Stimulated activated naive CD8-positive, alpha-beta T cell treated with anti-CD3 and anti-CD28 coated beads, Interleukin-15, amount 100 ng/mL, for 72 hours (primary cell): ENCODE data around the gene CEP112.

Source experiments
- ATAC-seq: fragments of 150-1000 bp; cut with Tn5 transposase; 2 replicates; pipeline ENCODE4 v1.10.0; 2021; ENCODE audit warnings: mild to moderate bottlenecking, moderate library complexity
- DNase-seq, 2 donors: peaks; one replicate each; pipeline ENCODE4 v3.0.0; 2021 to 2022
- H3K27ac Mint-ChIP-seq, 2 donors: one replicate each; pipeline ENCODE4 v1.8.0; 2022; ENCODE audit warnings: mild to moderate bottlenecking in 2 of 2, mixed read lengths in 2 of 2, moderate library complexity in 2 of 2
- H3K27me3 Mint-ChIP-seq: one replicate; pipeline ENCODE4 v1.8.0; 2022; ENCODE audit warnings: mixed read lengths
- H3K4me1 Mint-ChIP-seq: one replicate; pipeline ENCODE4 v1.8.0; 2022; ENCODE audit warnings: mild to moderate bottlenecking, mixed read lengths
- H3K4me3 Mint-ChIP-seq, 2 donors: one replicate each; pipeline ENCODE4 v1.8.0; 2022; ENCODE audit warnings: mild to moderate bottlenecking in 2 of 2, mixed read lengths in 2 of 2, moderate library complexity in 1 of 2
- H3K9me3 Mint-ChIP-seq, 2 donors: one replicate each; pipeline ENCODE4 v1.8.0; 2022; ENCODE audit warnings: mixed read lengths in 2 of 2

The CEP112 gene

DNA sequence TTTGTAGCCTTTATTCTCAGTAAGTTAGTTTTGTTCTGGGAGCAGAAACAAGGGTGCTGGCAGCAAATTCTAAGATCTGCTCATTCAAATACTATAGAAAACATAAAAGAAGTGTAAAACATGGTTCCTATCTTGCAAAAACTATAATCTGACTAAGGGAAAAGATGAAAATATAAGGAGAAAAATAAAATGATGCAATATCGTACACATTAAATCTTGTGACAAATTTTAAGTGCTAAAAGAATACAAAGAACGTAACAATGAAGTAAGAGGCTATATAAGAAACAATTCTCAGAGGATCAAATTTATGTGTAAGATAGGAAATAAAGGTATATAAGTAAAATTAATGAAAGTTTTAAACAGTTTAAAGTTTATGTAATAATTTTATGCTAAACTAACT, 224.6 kb downstream of the CEP112 start:
- no peak for DNase-seq
- no peak overlapping the region for H3K27ac Mint-ChIP-seq
- no peak for ATAC-seq
- no peak overlapping the region for H3K4me3 Mint-ChIP-seq
- H3K9me3 Mint-ChIP-seq, result peaks cover 7% of the 10 kb centered on the region in 2 donors
- H3K4me1 Mint-ChIP-seq, result no peaks in the 10 kb centered on the region
- no peaks in the 10 kb centered on the region for H3K27me3 Mint-ChIP-seq

DNA sequence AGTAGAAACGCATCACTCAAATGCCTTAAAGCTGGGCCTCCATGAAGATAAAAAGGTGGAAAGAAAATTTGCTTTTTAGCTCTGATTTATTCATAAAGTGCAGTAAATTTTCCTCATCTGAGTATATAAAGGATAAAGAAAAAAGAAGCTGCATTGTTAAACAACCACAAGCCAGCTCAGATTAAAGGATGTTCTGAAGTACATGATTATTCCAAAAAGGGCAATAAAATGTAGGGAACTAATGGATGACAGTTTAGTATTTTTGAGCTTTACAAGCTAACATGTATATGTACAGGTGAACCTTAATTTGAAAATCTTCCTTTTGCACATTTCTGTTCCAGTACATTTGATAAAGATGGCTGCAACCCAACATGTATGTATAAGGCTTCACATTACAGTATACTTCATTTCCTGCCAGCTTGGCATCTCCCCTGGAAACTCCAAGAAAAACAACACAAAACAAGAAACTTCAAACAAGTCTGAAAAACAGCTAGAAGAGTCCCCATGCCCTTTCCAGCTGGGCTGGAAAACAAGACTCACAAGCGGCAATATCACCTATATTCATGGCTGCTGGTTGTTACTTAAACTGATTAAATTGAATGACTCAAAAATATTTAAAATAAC, 225.7 kb downstream of the CEP112 start:
- Mint-ChIP-seq H3K4me3 (no peak overlapping the region), H3K9me3 (peaks cover 8 to 10% of the 10 kb centered on the region in 2 donors), H3K27me3 (no peaks in the 10 kb centered on the region), H3K4me1 (no peaks in the 10 kb centered on the region), H3K27ac (no peak overlapping the region)
- DNase-seq, result no peak
- no peak for ATAC-seq

DNA sequence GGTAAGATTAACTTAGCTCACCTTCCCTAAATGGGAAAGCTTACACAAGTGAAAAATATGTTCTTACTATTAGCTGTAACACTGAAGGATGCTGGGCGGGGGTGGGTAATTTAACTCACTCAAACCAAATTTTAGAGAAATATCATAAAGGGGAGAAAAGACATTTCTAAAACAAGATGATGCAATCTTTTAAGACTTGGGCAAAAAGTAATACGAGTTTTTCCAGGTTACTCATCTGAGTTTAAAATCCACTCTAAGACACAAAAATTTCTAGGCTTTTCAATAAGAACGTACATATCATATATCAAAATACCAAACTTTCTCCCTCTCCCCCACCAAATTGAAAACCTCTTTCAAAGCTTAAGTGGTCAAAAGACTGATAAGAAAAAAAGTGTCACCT, 228.8 kb downstream of the CEP112 start:
- H3K4me1 Mint-ChIP-seq, result no peaks in the 10 kb centered on the region
- H3K4me3 Mint-ChIP-seq, result no peak overlapping the region
- DNase-seq, result no peak
- ATAC-seq, result no peak
- no peak overlapping the region for H3K27ac Mint-ChIP-seq
- no peaks in the 10 kb centered on the region for H3K27me3 Mint-ChIP-seq
- peaks cover 10 to 17% of the 10 kb centered on the region in 2 donors for H3K9me3 Mint-ChIP-seq

DNA sequence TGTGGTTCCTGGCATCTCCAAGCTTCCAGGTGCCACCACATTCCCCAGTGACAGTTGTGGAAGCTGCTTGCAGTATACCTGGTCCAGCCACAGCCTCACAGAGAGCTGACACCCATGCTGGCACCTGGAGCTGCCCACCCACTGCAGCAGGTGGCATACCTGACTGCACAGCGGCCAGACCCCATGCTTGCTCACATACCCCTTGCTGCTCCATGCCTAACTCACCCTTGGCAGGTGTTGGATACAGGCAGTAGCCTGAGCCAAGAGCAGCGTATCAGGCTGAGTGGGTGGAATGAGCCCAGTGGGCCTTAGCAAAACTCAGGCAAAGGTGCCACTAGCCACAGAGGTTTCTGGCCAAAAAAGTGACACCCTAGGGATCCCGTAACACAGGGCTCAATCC, 232.3 kb downstream of the CEP112 start:
- ATAC-seq, result no peak
- H3K27ac Mint-ChIP-seq, result no peak overlapping the region
- H3K9me3 Mint-ChIP-seq, result peaks cover 17 to 21% of the 10 kb centered on the region in 2 donors
- H3K4me3 Mint-ChIP-seq, result no peak overlapping the region
- no peaks in the 10 kb centered on the region for H3K4me1 Mint-ChIP-seq
- H3K27me3 Mint-ChIP-seq, result no peaks in the 10 kb centered on the region
- DNase-seq, result no peak

DNA sequence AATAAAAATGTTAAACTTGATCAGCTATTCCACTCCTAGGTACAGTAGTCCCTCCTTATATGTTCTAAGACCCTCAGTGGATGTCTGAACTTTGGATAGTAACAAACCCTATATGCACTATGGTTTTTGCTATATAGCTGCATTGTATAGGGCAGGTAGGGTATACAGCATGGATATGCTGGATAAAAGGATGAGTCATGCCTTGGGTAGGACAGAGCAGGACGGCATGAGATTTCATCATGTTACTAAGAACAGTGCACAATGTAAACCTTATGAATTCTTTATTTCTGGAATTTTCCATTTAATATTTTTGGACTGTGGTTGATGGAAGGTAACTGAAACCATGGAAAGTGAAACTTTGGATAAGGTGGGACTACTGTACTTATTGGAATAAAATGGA, 235.1 kb downstream of the CEP112 start:
- peaks cover 10 to 17% of the 10 kb centered on the region in 2 donors for H3K9me3 Mint-ChIP-seq
- no peak overlapping the region for H3K4me3 Mint-ChIP-seq
- no peak overlapping the region for H3K27ac Mint-ChIP-seq
- DNase-seq (no peak), ATAC-seq (no peak)
- H3K4me1 Mint-ChIP-seq, result no peaks in the 10 kb centered on the region
- no peaks in the 10 kb centered on the region for H3K27me3 Mint-ChIP-seq

DNA sequence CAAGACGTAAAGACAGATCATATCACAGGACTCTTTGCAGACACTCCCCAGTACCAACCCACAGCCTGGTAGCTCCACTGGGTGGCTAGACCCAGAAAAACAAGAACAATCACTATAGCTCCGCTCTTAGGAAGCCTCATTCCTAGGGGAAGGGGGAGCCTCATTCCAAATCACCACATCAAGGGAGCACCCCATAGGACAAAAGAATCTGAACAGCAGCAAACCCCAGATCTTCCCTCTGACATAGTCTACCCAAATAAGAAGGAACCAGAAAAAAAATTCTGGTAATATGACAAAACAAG, 237.8 kb downstream of the CEP112 start:
- DNase-seq (no peak), ATAC-seq (no peak)
- no peaks in the 10 kb centered on the region for H3K4me1 Mint-ChIP-seq
- H3K4me3 Mint-ChIP-seq, result no peak overlapping the region
- H3K27me3 Mint-ChIP-seq, result no peaks in the 10 kb centered on the region
- peaks cover 8 to 15% of the 10 kb centered on the region in 2 donors for H3K9me3 Mint-ChIP-seq
- no peak overlapping the region for H3K27ac Mint-ChIP-seq

DNA sequence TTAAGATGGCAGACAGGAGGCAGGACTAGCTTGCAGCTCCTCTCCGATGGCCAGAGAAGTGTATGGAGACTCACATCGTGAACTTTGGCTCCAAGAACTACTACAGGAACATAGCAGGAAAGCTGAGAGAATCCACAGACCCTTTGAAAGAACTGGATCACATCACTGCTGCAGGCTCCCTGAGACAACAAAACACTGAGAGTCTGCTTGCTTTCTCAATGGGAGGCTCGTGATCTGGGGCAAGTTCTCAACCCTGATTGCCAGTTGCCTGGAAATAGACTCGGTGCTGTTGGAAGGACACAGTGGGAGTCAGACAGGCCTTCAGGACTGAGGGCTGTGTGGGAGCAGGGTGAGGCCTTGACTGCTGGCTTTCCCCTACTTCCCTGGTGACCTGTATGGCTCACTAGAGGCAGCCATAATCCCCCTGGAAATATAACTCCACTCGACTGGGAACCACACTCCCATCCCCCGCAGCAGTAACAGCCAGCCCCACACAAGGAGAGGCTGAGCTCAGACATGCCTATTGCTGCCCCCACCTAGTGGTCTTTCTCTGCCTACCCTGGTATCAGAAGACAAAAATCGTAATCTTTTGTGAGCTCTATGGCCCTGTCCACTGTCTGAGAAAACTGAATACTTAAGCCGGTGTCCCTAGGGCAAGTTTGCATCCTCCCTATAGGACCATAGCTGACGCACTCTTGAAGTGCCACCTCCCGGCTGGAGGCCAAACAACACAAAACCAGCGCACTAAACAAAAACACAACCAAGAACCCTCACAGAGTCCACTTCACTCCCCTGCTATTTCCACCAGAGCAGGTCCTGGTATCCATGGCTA, 238.4 kb downstream of the CEP112 start:
- no peak for ATAC-seq
- H3K4me1 Mint-ChIP-seq, result no peaks in the 10 kb centered on the region
- H3K27me3 Mint-ChIP-seq, result no peaks in the 10 kb centered on the region
- DNase-seq, result no peak
- peak overlapping the region in 1 of 2 donors; percentile 45 for H3K27ac Mint-ChIP-seq
- H3K9me3 Mint-ChIP-seq, result peaks cover 2 to 15% of the 10 kb centered on the region in 2 donors
- no peak overlapping the region for H3K4me3 Mint-ChIP-seq

DNA sequence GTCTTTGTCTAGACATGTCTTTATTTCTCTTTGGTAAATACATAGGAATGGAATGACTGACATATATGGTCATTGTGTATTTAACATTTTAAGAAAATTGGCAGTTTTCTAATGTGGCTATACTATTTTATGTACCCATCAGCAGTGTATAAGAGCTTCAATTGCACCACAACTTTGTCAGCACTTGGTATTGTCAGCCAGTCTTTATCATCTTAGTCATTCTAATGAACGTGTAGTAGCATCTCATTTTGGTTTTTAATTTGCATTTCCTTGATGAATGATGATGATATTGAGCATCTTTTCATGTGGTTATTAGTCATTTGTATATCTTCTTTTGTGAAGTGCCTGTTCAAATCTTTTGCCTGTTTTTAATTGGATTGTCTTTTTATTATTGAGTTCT, 239.3 kb downstream of the CEP112 start:
- no peak overlapping the region for H3K27ac Mint-ChIP-seq

DNA sequence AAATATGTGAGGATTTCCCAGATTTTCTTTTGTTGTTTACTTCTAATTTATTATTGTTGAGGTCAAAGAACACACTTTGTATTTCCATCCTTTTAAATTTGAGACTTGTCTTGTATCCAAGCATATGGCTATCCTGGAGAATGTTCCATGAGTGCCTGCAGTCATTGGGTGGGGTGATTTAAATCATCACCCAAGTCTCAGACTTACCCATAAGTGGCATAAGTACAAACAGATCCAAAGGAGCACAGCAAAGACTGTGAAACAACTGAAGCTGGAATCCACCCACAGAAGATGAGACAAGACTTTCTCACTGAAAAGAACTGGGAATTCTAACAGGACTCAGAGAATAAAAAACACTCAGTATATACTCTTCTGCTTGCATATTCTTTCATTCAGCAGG, 239.9 kb downstream of the CEP112 start:
- DNase-seq (no peak), ATAC-seq (no peak)
- Mint-ChIP-seq H3K4me1 (no peaks in the 10 kb centered on the region), H3K4me3 (no peak overlapping the region), H3K27me3 (no peaks in the 10 kb centered on the region), H3K9me3 (peaks cover 0 to 14% of the 10 kb centered on the region in 2 donors), H3K27ac (no peak overlapping the region)

More for the DNA sequence above, 239.3 kb downstream of the CEP112 start:
- peaks cover 0 to 15% of the 10 kb centered on the region in 2 donors for H3K9me3 Mint-ChIP-seq
- H3K4me3 Mint-ChIP-seq, result no peak overlapping the region
- no peak for ATAC-seq
- no peaks in the 10 kb centered on the region for H3K4me1 Mint-ChIP-seq
- DNase-seq, result no peak
- no peaks in the 10 kb centered on the region for H3K27me3 Mint-ChIP-seq

DNA sequence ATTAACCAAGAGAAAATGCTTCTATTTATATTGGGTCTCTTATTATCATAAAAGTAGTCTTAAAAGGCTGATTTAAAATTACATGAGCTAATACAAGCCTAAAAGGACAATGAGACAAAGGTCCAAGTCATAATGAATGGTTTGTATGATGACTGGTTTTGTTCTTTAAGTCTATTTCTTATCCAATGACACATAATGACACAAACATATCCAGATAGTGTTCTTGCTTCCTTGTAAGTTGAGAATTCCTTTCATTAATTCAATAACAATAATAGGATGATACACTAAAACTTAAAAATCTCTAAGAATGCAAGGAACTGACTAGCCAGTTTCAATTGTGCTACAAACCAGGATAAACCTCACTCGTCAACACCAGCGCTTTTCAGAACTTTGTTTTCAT, 244.1 kb downstream of the CEP112 start:
- Mint-ChIP-seq H3K27me3 (no peaks in the 10 kb centered on the region), H3K27ac (no peak overlapping the region), H3K4me3 (no peak overlapping the region), H3K9me3 (peaks cover 0 to 2% of the 10 kb centered on the region in 2 donors), H3K4me1 (no peaks in the 10 kb centered on the region)
- ATAC-seq, result no peak
- DNase-seq, result no peak

DNA sequence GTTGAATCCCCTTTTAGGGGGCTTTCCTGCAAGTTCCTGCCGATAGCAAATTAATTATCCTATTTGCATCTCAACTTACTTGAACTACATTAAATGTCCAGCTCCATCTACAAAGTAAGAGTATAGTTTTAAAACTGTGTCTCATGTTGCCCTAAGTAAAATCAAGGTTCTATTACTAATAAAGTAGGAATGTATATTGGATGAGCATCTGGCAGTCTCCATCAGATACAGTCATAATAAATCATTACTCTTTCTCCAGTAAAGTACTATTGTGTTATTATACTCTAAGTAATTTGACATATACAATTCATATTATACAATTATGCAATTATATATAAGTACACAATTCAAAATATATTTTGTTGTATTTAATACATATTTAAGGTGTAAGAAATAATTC, 249.3 kb downstream of the CEP112 start:
- Mint-ChIP-seq H3K27ac (no peak overlapping the region), H3K9me3 (no peaks in the 10 kb centered on the region), H3K4me3 (no peak overlapping the region), H3K4me1 (no peaks in the 10 kb centered on the region), H3K27me3 (no peaks in the 10 kb centered on the region)
- ATAC-seq (no peak), DNase-seq (no peak)

DNA sequence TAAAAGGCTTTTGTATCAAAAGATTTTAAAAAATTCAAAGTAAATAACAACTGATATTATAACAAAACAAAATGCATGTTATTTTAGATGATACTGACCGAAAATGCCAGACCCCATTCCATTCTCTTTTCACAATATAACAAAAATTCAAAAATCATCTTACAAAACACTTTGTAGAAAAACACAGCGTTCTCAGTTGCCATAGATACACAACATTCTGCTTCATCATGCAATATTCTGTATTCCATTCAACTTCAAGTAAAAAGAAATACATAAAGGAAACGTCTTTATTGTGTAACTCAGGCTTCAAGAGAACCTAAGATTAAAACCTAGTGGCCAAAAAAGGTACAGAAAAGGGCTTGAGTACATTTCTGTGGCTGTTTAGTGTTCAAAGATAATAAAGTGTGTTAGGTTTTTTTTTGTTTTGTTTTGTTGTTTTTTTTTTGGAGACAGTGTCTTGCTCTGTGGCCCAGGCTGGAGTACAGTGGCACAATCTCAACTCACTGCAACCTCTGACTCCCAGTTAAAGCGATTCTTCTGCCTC, 250.5 kb downstream of the CEP112 start:
- Mint-ChIP-seq H3K9me3 (no peaks in the 10 kb centered on the region), H3K4me1 (no peaks in the 10 kb centered on the region), H3K27ac (no peak overlapping the region), H3K4me3 (no peak overlapping the region), H3K27me3 (no peaks in the 10 kb centered on the region)
- DNase-seq (no peak), ATAC-seq (no peak)

DNA sequence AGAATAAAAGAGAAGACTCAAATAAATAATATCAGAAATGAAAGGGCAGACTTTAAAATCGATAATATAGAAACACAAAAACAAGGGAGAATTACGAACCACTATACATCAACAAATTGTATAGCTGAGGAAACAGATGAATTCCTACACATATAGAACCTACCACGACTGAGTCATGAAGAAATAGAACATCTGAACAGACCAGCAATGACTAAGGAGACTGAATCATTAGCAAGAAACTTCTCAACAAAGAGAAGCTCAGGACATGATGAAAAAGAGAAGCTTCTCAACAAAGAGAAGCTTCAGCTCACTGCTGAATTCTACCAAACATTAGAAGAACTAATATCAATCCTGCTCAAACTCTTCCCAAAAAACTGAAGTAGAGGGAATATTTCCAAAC, 255.9 kb downstream of the CEP112 start:
- Mint-ChIP-seq H3K27me3 (no peaks in the 10 kb centered on the region), H3K27ac (no peak overlapping the region), H3K4me1 (no peaks in the 10 kb centered on the region), H3K4me3 (no peak overlapping the region), H3K9me3 (peaks cover 12 to 24% of the 10 kb centered on the region in 2 donors)
- DNase-seq (no peak), ATAC-seq (no peak)

DNA sequence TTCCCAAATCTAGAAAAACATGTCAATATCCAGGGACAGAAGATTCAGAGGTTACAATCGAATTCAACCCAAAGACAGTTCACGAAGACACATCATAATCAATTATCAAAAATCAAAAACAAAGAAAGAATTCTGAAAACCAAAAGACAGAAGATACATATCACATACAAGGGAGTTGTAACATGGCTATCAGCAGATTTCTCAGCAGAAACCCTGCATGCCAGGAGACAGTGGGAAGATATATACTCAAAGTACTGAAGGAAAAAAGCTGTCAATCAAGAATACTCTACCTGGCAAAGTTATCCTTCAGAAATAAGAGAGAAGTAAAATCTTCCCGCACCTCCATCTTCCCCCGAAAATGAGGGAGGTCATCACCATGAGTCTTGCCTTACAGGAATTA, 258.6 kb downstream of the CEP112 start:
- no peak overlapping the region for H3K4me3 Mint-ChIP-seq

DNA sequence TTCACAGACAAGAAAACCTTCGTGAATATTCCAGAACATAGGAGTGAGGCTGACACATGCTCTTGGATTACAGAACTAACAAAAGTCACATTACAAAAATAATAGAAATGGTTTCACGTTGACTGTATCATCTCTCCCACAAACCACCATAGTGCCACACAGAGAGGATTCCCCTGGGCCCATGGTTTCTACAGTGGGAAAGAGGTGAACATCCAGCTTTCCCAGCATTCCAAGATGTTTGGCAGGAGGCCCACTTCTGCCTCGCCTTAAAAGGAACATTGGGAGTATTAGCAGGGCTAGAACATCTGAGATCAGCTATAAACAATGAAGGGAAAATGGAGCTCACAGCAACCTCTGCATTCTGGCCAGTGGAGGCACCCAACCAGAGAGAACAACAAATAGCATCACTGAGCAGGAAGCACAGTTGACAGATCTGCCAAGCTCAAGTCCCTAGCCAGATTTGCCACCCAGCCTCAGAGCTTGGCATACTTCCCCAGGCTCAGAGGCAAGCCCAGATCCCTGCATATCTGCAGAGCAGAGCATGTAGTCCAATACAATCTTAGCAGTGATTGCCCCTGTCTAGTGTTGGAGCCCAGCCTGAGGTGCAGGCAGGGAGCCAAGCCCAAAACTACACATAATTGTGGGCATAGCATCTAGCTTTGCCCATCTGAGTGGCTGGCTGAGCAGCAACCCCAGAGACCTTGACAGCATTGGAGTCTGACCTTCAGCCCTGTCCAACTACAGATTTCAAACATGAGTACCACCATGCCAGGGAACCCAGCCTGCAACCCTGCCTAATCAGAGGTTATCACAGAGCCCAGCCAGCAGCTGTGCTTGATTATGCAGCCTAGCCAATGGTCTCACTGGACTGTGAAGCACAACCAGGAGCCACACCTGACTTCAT, 260.4 kb downstream of the CEP112 start:
- Mint-ChIP-seq H3K4me3 (no peak overlapping the region), H3K27me3 (no peaks in the 10 kb centered on the region), H3K27ac (no peak overlapping the region), H3K9me3 (peaks cover 12 to 33% of the 10 kb centered on the region in 2 donors), H3K4me1 (no peaks in the 10 kb centered on the region)
- ATAC-seq (no peak), DNase-seq (no peak)

More for the DNA sequence above, 258.6 kb downstream of the CEP112 start:
- Mint-ChIP-seq H3K4me1 (no peaks in the 10 kb centered on the region), H3K9me3 (peaks cover 12 to 25% of the 10 kb centered on the region in 2 donors), H3K27ac (no peak overlapping the region), H3K27me3 (no peaks in the 10 kb centered on the region)
- ATAC-seq (no peak), DNase-seq (no peak)
